ENCODE measurements around the gene SH3BP4.

The SH3BP4 gene

GRCh38 chr2:235031686-235032373, 80.0 kb downstream of the SH3BP4 start:
- no peak for DNase-seq (ENCODE audit: low read depth)
- no peak for TF ChIP-seq CTCF (IDR thresholded peaks at IDR 0.05; ENCODE audit: insufficient read depth, low read depth, low read length, missing control alignments)
- H3K4me3 ChIP-seq (ENCODE audit: low read depth, low read length), result no peak overlapping the region

DNA sequence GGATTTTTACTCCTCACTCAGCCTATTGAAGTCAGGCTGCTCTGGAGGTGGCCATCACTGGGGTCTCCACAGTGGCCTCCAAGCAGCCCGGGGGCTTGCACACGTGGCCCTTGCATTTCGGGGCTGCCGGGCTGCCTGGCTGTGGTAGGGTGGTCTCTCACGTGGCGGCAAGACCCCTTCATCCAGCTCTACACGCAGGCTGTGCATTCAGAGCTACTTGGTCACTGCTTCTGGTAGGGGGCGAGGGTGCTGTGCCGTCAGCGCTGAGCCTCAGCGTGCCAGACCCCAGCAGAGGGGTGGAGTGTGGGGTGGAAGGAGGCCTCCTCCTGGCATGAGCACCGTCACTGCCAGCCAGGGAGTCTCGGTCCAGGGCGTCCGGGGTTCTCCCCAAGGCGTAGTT, 80.6 kb downstream of the SH3BP4 start:
- TF ChIP-seq CTCF (IDR thresholded peaks at IDR 0.05; ENCODE audit: insufficient read depth, low read depth, low read length, missing control alignments), result no peak
- no peak for DNase-seq (ENCODE audit: low read depth)
- no peak overlapping the region for H3K4me3 ChIP-seq (ENCODE audit: low read depth, low read length)

DNA sequence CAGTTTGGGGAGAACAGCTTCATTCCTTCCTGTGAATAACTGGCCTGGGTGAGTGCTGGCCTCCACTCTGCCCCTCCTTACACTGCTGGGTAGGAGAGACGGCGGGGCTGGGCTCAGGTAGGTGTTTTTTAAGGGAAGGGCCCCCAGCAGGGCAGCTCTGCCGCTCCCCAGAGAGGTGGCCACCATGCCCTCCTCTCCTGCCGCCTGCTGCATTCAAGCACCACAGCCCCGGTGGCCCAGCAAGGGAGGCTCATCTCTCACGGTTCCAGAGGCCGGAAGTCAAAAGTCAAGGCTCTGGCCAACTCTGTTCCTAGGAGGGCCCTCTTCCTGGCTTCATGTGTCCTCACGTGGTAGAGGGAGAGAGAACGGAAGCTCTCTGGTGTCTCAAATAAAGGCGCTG, 81.1 kb downstream of the SH3BP4 start:
- no peak for TF ChIP-seq CTCF (IDR thresholded peaks at IDR 0.05; ENCODE audit: insufficient read depth, low read depth, low read length, missing control alignments)
- no peak for DNase-seq (ENCODE audit: low read depth)
- no peak overlapping the region for H3K4me3 ChIP-seq (ENCODE audit: low read depth, low read length)

GRCh38 chr2:235034265-235035118, 82.7 kb downstream of the SH3BP4 start:
- no peak for TF ChIP-seq CTCF (IDR thresholded peaks at IDR 0.05; ENCODE audit: insufficient read depth, low read depth, low read length, missing control alignments)
- H3K4me3 ChIP-seq (ENCODE audit: low read depth, low read length), result no peak overlapping the region
- DNase-seq (ENCODE audit: low read depth), result no peak

DNA sequence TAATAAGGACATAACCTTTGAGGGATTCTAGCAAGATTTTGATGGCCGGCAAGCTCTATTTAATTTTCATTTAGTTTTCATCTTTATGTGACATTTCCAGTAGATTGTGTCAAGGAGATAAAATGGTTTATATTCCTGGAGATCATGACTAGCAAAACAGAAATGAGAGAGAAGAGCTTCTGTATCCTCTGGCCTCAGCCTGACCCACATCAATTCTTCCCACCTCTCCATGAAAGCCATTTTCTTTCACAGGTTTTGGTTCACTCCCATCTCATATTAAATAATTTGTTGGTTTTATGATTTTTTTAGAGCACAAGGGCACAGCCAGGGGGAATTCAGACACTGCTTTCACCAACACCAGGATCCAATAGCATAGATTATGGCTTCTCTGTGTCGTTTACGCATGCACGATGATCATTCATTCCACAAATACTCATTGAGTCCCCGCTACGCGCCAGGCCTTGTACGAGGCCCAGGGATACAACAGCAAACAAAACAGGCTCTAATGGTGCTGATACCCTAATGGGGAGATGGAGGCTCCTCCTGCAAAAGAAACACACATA, 85.9 kb downstream of the SH3BP4 start:
- TF ChIP-seq CTCF (IDR thresholded peaks at IDR 0.05; ENCODE audit: insufficient read depth, low read depth, low read length, missing control alignments), result no peak
- no peak for DNase-seq (ENCODE audit: low read depth)
- H3K4me3 ChIP-seq (ENCODE audit: low read depth, low read length), result no peak overlapping the region

DNA sequence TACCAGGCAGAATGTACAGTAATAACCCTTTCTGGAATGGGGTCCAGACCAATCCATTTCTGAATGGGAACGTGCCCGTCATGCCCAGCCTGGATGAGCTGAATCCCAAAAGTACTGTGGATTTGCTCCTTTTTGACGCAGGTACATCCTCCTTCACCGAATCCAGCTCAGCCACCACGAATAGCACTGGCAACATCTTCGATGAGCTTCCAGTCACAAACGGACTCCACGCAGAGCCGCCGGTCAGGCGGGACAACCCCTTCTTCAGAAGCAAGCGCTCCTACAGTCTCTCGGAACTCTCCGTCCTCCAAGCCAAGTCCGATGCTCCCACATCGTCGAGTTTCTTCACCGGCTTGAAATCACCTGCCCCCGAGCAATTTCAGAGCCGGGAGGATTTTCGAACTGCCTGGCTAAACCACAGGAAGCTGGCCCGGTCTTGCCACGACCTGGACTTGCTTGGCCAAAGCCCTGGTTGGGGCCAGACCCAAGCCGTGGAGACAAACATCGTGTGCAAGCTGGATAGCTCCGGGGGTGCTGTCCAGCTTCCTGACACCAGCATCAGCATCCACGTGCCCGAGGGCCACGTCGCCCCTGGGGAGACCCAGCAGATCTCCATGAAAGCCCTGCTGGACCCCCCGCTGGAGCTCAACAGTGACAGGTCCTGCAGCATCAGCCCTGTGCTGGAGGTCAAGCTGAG, 89.6 kb downstream of the SH3BP4 start:
- DNase-seq (ENCODE audit: low read depth), result no peak
- no peak for TF ChIP-seq CTCF (IDR thresholded peaks at IDR 0.05; ENCODE audit: insufficient read depth, low read depth, low read length, missing control alignments)
- no peak overlapping the region for H3K4me3 ChIP-seq (ENCODE audit: low read depth, low read length)

Measured in GM12865 (cell line).